SK-N-SH treated with all-trans-retinoic acid at 6 μM for 48 hours (cell line): ENCODE data around the gene CCDC24.

Experiments
- ATAC-seq: fragments of 200-7000 bp; cut with Tn5 transposase; 3 replicates; pipeline ENCODE4 v1.9.1; 2020; ENCODE audit warnings: mild to moderate bottlenecking, moderate library complexity
- ARNTL ChIP-seq: fragments of 450-650 bp; formaldehyde crosslinking; IDR thresholded peaks from 2 replicates; pipeline ENCODE4 v1.5.0; 2020; ENCODE audit warnings: low read depth, mild to moderate bottlenecking, moderate library complexity, borderline replicate concordance
- BACH2 ChIP-seq: fragments of 250-450 bp; sonication (Bioruptor Pico); IDR thresholded peaks from 2 replicates; pipeline ENCODE4 v1.9.0; 2021; ENCODE audit warnings: mild to moderate bottlenecking, borderline replicate concordance
- CREB5 ChIP-seq: fragments of 250-450 bp; sonication (Bioruptor Pico); IDR thresholded peaks from 2 replicates; pipeline ENCODE4 v1.5.1; 2020; ENCODE audit warnings: low read depth, mild to moderate bottlenecking, moderate library complexity
- CSDC2 ChIP-seq: fragments of 250-450 bp; sonication (Bioruptor Pico); IDR thresholded peaks from 2 replicates; pipeline ENCODE4 v1.5.0; 2020; ENCODE audit warnings: mild to moderate bottlenecking, moderate library complexity
- CSRNP3 ChIP-seq: fragments of 250-450 bp; sonication (Bioruptor Pico); IDR thresholded peaks from 2 replicates; pipeline ENCODE4 v1.5.1; 2021; ENCODE audit warnings: mild to moderate bottlenecking, moderate library complexity
- ESRRG ChIP-seq: fragments of 250-450 bp; sonication (Bioruptor Pico); IDR thresholded peaks from 2 replicates; pipeline ENCODE4 v1.6.1; 2021; ENCODE audit warnings: mild to moderate bottlenecking
- GLIS3 ChIP-seq: fragments of 250-450 bp; sonication (Bioruptor Pico); IDR thresholded peaks from 2 replicates; pipeline ENCODE4 v1.5.0; 2020; ENCODE audit warnings: mild to moderate bottlenecking, moderate library complexity
- ISL1 ChIP-seq: fragments of 250-450 bp; sonication (Bioruptor Pico); IDR thresholded peaks from 2 replicates; pipeline ENCODE4 v2.1.2; 2022; ENCODE audit warnings: mild to moderate bottlenecking, moderate library complexity
- OSR1 ChIP-seq: fragments of 250-450 bp; sonication (Bioruptor Pico); IDR thresholded peaks from 2 replicates; pipeline ENCODE4 v1.8.0; 2022; ENCODE audit warnings: moderate library complexity, mild to moderate bottlenecking, inconsistent platforms
- PATZ1 ChIP-seq: fragments of 250-450 bp; sonication (Bioruptor Pico); IDR thresholded peaks from 2 replicates; pipeline ENCODE4 v1.8.0; 2020; ENCODE audit warnings: mild to moderate bottlenecking, moderate library complexity, borderline replicate concordance
- POU6F1 ChIP-seq: fragments of 250-450 bp; sonication (Bioruptor Pico); IDR thresholded peaks from 2 replicates; pipeline ENCODE4 v1.8.0; 2021; ENCODE audit warnings: low read depth, mild to moderate bottlenecking, moderate library complexity, borderline replicate concordance
- RARB ChIP-seq: fragments of 250-450 bp; sonication (Bioruptor Pico); IDR thresholded peaks from 2 replicates; pipeline ENCODE4 v1.8.0; 2021; ENCODE audit warnings: mild to moderate bottlenecking, moderate library complexity
- TCF4 ChIP-seq: fragments of 250-450 bp; sonication (Bioruptor Pico); IDR thresholded peaks from 2 replicates; pipeline ENCODE4 v1.8.0; 2021; ENCODE audit warnings: mild to moderate bottlenecking, moderate library complexity, borderline replicate concordance
- TOX ChIP-seq: fragments of 250-450 bp; sonication (Bioruptor Pico); IDR thresholded peaks from 2 replicates; pipeline ENCODE4 v1.8.0; 2021; ENCODE audit warnings: mild to moderate bottlenecking, moderate library complexity, borderline replicate concordance
- TSHZ2 ChIP-seq: fragments of 250-450 bp; sonication (Bioruptor Pico); IDR thresholded peaks from 2 replicates; pipeline ENCODE4 v1.5.0; 2020; ENCODE audit warnings: mild to moderate bottlenecking, moderate library complexity
- ZC3H10 ChIP-seq: fragments of 250-450 bp; sonication (Bioruptor Pico); IDR thresholded peaks from 2 replicates; pipeline ENCODE4 v1.5.1; 2021; ENCODE audit warnings: mild to moderate bottlenecking, moderate library complexity
- ZFP3 ChIP-seq: fragments of 250-450 bp; sonication (Bioruptor Pico); IDR thresholded peaks from 2 replicates; pipeline ENCODE4 v1.5.0; 2020; ENCODE audit warnings: mild to moderate bottlenecking, moderate library complexity
- ZFP30 ChIP-seq: fragments of 450-650 bp; formaldehyde crosslinking; IDR thresholded peaks from 2 replicates; pipeline ENCODE4 v1.5.0; 2022; ENCODE audit warnings: mild to moderate bottlenecking, moderate library complexity
- ZNF565 ChIP-seq: fragments of 450-650 bp; formaldehyde crosslinking; conservative IDR thresholded peaks from 2 replicates; pipeline ENCODE4 v1.5.0; 2020; ENCODE audit warnings: low read depth, mild to moderate bottlenecking, moderate library complexity
- ZNF70 ChIP-seq: fragments of 450-650 bp; formaldehyde crosslinking; IDR thresholded peaks from 2 replicates; pipeline ENCODE4 v1.5.0; 2020; ENCODE audit warnings: mild to moderate bottlenecking, moderate library complexity
- ZNF8 ChIP-seq: fragments of 450-650 bp; formaldehyde crosslinking; IDR thresholded peaks from 2 replicates; pipeline ENCODE4 v1.5.0; 2020; ENCODE audit warnings: mild to moderate bottlenecking, moderate library complexity

CCDC24 gene

GRCh38 chr1:43983253-43983899, 8.0 kb upstream of the CCDC24 start:
- no peak for TF ChIP-seq CSDC2 (CRISPR knock-in tag)
- TF ChIP-seq ZFP3 (CRISPR knock-in tag): no peak
- TF ChIP-seq ISL1 (CRISPR knock-in tag): no peak
- TF ChIP-seq CSRNP3: no peak
- ATAC-seq: no peak

GRCh38 chr1:43984855-43985254, 6.5 kb upstream of the CCDC24 start:
- no peak for ATAC-seq
- TF ChIP-seq CREB5 (CRISPR knock-in tag): no peak
- no peak for TF ChIP-seq ZNF565
- TF ChIP-seq TSHZ2 (CRISPR knock-in tag): no peak
- no peak for TF ChIP-seq ZFP3 (CRISPR knock-in tag)
- no peak for TF ChIP-seq RARB (CRISPR knock-in tag)
- no peak for TF ChIP-seq TOX (CRISPR knock-in tag)
- TF ChIP-seq CSDC2 (CRISPR knock-in tag): no peak
- no peak for TF ChIP-seq ZNF70
- no peak for TF ChIP-seq ZFP30

- ATAC-seq: no peak
- TF ChIP-seq ZFP3 (CRISPR knock-in tag) (no peak), ARNTL (no peak), GLIS3 (CRISPR knock-in tag) (no peak), ZNF70 (no peak), ZNF8 (CRISPR knock-in tag) (no peak), BACH2 (CRISPR knock-in tag) (no peak), PATZ1 (CRISPR knock-in tag) (no peak), TSHZ2 (CRISPR knock-in tag) (no peak), POU6F1 (CRISPR knock-in tag) (no peak), ISL1 (CRISPR knock-in tag) (no peak), CSRNP3 (no peak), TCF4 (no peak), ESRRG (CRISPR knock-in tag) (no peak), TOX (CRISPR knock-in tag) (no peak), ZC3H10 (CRISPR knock-in tag) (no peak), OSR1 (CRISPR knock-in tag) (no peak), CREB5 (CRISPR knock-in tag) (no peak)
Measured at GRCh38 chr1:43985984-43986595, 5.3 kb upstream of the CCDC24 start.
